ENCODE data around the gene MOK. TPM values are rescaled to one million over a fixed set of nuclear protein-coding genes. Genes with fewer than 3 reads are reported as not detected.

The MOK gene
- total RNA-seq, 2 donors from 2014 or later, result 4.8 to 6.9 TPM

DNA sequence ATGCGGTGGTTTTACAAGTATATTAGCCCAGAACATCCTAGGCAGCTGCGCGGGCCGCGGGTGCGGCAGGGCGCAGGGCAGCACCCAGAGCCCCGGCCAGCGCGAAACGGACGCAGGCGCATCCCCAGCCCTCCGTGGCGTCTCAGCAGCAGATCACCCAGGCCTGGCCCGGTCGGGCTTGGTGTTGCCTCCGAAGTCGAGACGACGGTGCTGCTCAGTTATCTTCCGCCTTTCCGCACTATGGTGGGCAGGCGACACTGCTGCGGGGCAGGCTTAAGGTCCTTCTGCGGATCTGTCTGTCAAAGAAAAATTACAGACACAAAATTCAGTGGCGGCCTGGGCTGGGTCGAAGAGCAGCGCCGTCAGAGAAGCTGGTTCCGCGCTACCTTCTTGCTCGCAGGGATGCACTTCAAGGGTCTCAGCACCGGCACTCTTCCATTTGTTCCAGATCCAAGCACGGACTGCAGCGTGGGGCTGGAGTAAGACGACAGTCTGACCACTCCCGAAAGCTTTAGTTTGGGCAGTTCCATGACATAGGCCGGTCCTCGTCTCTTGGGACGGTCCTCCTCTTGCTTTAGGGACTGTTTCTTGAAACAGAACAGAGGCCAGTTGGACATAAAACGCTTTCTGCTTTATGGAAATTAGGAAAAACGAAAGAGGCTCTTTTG lies 75.8 kb downstream of the MOK start:
- Histone ChIP-seq H3K9me3 (no peaks in the 10 kb centered on the region), H3K27me3 (no peaks in the 10 kb centered on the region), H3K9ac (ENCODE audit: low read depth in 2 of 2, low read length in 2 of 2) (no peak overlapping the region), H3K4me1 (no peaks in the 10 kb centered on the region), H3K36me3 (no peaks in the 10 kb centered on the region), H3K4me3 (no peak overlapping the region), H3K27ac (no peak overlapping the region)
- TF ChIP-seq CTCF (IDR thresholded peaks at IDR 0.05), result no peak
- intact Hi-C loops (cut with DNase I), result no loop called here
- DNase-seq, result no peak

- TF ChIP-seq CTCF (IDR thresholded peaks at IDR 0.05), result no peak
- H3K27ac ChIP-seq, result no peak overlapping the region
- DNase-seq, result no peak
- no peaks in the 10 kb centered on the region for H3K4me1 ChIP-seq
- H3K27me3 ChIP-seq, result no peaks in the 10 kb centered on the region
- H3K4me3 ChIP-seq, result no peak overlapping the region
- H3K9me3 ChIP-seq, result no peaks in the 10 kb centered on the region
- H3K9ac ChIP-seq (ENCODE audit: low read depth in 2 of 2, low read length in 2 of 2), result no peak overlapping the region
- H3K36me3 ChIP-seq, result no peaks in the 10 kb centered on the region
- intact Hi-C loops (cut with DNase I), result no loop called here
Measured at GRCh38 chr14:102227184-102227964, 77.6 kb downstream of the MOK start.

- no peak for TF ChIP-seq CTCF (IDR thresholded peaks at IDR 0.05)
- Histone ChIP-seq H3K27me3 (no peaks in the 10 kb centered on the region), H3K4me3 (no peak overlapping the region), H3K36me3 (no peaks in the 10 kb centered on the region), H3K27ac (no peak overlapping the region), H3K9me3 (no peaks in the 10 kb centered on the region), H3K4me1 (no peaks in the 10 kb centered on the region), H3K9ac (ENCODE audit: low read depth in 2 of 2, low read length in 2 of 2) (no peak overlapping the region)
- intact Hi-C loops (cut with DNase I), result no loop called here
- DNase-seq, result no peak
Measured at GRCh38 chr14:102226356-102227125, 78.4 kb downstream of the MOK start.

DNA sequence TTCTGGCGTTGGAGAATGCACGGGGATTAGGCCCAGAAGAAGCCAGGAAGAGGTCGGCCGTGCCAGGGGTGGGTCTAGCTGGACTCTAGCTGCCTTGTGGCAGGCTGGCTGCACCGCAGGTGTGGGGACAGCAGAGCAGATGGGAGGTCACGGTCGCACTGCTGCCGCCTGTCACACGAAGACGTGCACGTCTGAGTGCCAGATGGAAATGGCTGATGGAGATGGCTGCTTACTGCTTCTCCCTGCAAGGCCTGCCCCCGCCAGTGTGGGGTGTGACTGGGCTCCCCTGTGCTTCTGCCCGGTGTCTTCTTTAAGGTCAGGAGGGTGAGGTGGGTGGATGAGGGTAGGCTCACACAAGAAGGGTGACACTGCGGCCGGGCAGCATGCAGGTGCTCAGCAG lies 79.0 kb downstream of the MOK start:
- no peak for DNase-seq
- Histone ChIP-seq H3K27me3 (no peaks in the 10 kb centered on the region), H3K27ac (no peak overlapping the region), H3K4me1 (no peaks in the 10 kb centered on the region), H3K36me3 (no peaks in the 10 kb centered on the region), H3K9ac (ENCODE audit: low read depth in 2 of 2, low read length in 2 of 2) (no peak overlapping the region), H3K4me3 (no peak overlapping the region), H3K9me3 (no peaks in the 10 kb centered on the region)
- no peak for TF ChIP-seq CTCF (IDR thresholded peaks at IDR 0.05)
- intact Hi-C loops (cut with DNase I), result no loop called here

DNA sequence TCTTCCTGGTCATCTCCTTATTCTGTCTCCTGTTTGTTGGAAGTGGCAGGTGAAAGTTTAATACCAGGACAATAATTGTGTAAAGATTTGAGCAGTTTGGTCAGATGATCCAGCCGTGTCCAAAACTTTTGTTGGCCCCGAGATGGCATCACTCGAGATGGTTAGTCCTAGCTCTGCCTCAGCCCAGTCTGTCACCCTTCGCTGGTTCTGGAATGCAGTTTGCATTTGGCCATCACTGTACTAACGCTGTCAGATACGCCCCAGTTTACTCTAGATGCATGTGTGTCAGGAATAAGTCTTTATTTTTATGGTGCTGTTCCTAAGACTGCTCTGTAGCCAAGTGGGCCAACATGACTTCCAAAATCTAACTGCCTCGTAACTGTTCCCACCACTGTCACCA lies 79.6 kb downstream of the MOK start:
- intact Hi-C loops (cut with DNase I), result no loop called here
- H3K27ac ChIP-seq, result no peak overlapping the region
- H3K4me3 ChIP-seq, result no peak overlapping the region
- no peak for DNase-seq
- H3K9ac ChIP-seq (ENCODE audit: low read depth in 2 of 2, low read length in 2 of 2), result no peak overlapping the region
- no peaks in the 10 kb centered on the region for H3K9me3 ChIP-seq
- H3K27me3 ChIP-seq, result no peaks in the 10 kb centered on the region
- H3K4me1 ChIP-seq, result no peaks in the 10 kb centered on the region
- TF ChIP-seq CTCF (IDR thresholded peaks at IDR 0.05), result no peak
- no peaks in the 10 kb centered on the region for H3K36me3 ChIP-seq
